ENCODE results near the gene ZNF135. TPM values are rescaled to one million over a fixed set of nuclear protein-coding genes. Genes with fewer than 3 reads are reported as not detected.

The ZNF135 gene
- total RNA-seq, 3 donors from 2014 or later (not counting 1 experiment from before 2014, with no cell fraction given) = 1.6 to 4.3 (median 4.3) TPM

DNA sequence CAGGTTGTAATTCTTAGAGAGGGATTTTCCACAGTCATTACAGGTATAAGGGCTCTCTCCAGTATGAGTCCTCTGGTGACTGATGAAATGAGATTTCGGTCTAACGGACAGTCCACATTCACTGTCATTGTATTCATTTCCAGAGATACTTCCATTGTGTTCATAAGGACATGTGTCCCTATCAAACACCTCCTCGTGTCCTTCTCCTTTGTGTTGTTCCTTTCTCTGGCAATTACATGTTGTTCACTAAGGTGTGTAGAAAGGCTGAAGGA is 49.4 kb downstream of the ZNF135 start:
- Mint-ChIP-seq H3K4me3 (no peak overlapping the region), H3K27ac (no peak overlapping the region), H3K36me3 (peaks cover 43% of the 10 kb centered on the region), H3K9me3 (peaks cover 8 to 18% of the 10 kb centered on the region in 2 donors), H3K4me1 (no peaks in the 10 kb centered on the region), H3K27me3 (ENCODE audit: low read depth in 2 of 2) (no peaks in the 10 kb centered on the region)
- no peaks in the 10 kb centered on the region for H3K27me3 ChIP-seq (ENCODE audit: control insufficient read depth, insufficient read depth, low read length)
- no peak for DNase-seq
- intact Hi-C loops (cut with micrococcal nuclease) = no loop called here
- WGBS (ENCODE audit: insufficient coverage) = 100% methylated on average over 3 of the region's 3 CpGs
- H3K4me1 ChIP-seq (ENCODE audit: control insufficient read depth, insufficient read depth, low read length) = no peaks in the 10 kb centered on the region
- peaks cover 61% of the 10 kb centered on the region for H3K9me3 ChIP-seq (ENCODE audit: control insufficient read depth, insufficient read depth, low read length)
- H3K4me3 ChIP-seq (ENCODE audit: low read length) = no peak overlapping the region
- H3K27ac ChIP-seq (ENCODE audit: low read length) = no peak overlapping the region
- no peak for ATAC-seq
- TF ChIP-seq, protein P1, sequence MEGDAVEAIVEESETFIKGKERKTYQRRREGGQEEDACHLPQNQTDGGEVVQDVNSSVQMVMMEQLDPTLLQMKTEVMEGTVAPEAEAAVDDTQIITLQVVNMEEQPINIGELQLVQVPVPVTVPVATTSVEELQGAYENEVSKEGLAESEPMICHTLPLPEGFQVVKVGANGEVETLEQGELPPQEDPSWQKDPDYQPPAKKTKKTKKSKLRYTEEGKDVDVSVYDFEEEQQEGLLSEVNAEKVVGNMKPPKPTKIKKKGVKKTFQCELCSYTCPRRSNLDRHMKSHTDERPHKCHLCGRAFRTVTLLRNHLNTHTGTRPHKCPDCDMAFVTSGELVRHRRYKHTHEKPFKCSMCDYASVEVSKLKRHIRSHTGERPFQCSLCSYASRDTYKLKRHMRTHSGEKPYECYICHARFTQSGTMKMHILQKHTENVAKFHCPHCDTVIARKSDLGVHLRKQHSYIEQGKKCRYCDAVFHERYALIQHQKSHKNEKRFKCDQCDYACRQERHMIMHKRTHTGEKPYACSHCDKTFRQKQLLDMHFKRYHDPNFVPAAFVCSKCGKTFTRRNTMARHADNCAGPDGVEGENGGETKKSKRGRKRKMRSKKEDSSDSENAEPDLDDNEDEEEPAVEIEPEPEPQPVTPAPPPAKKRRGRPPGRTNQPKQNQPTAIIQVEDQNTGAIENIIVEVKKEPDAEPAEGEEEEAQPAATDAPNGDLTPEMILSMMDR (IDR thresholded peaks at IDR 0.05) = no peak
- no peaks in the 10 kb centered on the region for H3K36me3 ChIP-seq (ENCODE audit: control insufficient read depth, insufficient read depth, low read length)

DNA sequence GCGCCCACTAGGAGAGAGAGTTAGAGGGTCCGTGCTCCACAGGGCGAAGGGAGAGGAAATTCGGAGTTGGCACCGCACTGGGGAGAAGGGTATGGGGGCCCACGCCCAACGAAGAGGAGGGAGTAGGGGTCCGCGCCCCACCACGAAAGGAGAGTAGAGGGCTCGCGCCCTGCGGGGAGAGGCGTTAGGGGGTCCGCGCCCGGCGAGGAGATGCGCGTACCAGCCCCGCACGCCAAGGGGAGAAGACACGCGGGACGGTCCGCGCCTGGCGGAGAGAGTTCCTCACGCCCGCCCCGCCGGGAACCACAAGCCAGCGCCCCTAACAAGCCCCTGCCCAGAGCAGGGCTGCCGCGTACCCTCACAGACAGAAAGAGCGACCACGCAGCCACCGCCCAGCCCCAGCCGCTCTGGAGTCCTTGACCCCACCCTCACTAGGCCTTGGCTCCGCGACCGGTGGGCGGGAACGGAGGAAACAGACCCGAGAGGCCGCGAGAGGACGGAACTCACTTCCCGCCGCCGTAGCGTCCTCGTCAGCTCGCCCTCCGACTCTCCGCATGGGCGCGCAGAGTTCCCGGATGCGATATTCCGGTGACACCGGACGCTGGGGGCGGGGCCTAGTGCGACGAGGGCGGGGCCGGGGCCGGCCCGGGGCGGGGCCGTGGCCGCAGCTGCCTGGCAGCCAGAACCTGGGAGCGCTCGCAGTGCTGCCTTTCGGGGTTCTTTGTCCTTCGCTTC is 58.9 kb downstream of the ZNF135 start:
- 17% methylated on average over 77 of the region's 77 CpGs for WGBS (ENCODE audit: insufficient coverage)
- Histone ChIP-seq H3K9me3 (ENCODE audit: control insufficient read depth, insufficient read depth, low read length) (peaks cover 79% of the 10 kb centered on the region), H3K27me3 (ENCODE audit: control insufficient read depth, insufficient read depth, low read length) (peaks cover 4% of the 10 kb centered on the region), H3K4me3 (ENCODE audit: low read length) (no peak overlapping the region), H3K36me3 (ENCODE audit: control insufficient read depth, insufficient read depth, low read length) (no peaks in the 10 kb centered on the region), H3K4me1 (ENCODE audit: control insufficient read depth, insufficient read depth, low read length) (no peaks in the 10 kb centered on the region), H3K27ac (ENCODE audit: low read length) (no peak overlapping the region)
- Mint-ChIP-seq H3K36me3 (peaks cover 50% of the 10 kb centered on the region), H3K4me3 (peak overlapping the region; percentile 9), H3K4me1 (peaks cover 0 to 10% of the 10 kb centered on the region in 2 donors), H3K27me3 (ENCODE audit: low read depth in 2 of 2) (peaks cover 0 to 9% of the 10 kb centered on the region in 2 donors), H3K27ac (no peak overlapping the region), H3K9me3 (peaks cover 13 to 30% of the 10 kb centered on the region in 2 donors)
- TF ChIP-seq, protein P1 (IDR thresholded peaks at IDR 0.05) = no peak
- intact Hi-C loops (cut with micrococcal nuclease) = no loop called here
- ATAC-seq (no peak), DNase-seq (no peak)

DNA sequence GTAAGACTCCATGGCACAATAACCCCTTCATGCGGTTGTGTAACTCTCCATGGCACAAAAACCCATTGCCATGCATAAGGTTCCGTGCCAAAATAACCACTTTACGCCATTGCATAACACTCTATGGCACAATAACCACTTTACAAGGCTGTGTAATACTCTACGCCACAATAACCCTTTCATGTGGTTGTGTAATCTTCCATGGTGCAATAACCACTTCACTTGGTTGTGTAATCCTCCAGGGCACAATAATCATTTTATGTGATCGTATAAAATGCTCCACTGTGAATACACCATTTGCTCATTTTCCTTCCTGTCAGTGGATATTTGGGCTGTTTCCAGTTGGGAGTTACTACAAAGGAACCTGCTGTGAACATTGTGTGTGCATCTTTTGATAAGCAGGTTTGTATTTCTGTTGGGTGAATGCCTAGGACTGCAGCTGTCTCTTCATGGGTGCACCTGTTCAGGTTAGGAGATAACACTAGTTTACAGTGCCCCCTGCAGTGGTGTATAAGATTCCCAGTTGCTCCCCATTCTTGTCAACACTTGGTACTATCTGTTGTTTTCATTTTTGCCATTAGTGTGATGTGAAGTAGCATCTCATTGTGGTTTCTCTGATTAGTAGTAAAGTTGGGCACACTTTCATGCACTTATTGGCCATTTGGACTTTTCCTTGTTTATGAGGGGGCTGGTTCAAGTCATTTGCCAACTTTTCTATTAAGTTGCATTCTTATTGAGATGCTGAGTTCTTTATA is 60.1 kb downstream of the ZNF135 start:
- H3K4me3 Mint-ChIP-seq = no peak overlapping the region
- no peak overlapping the region for H3K27ac Mint-ChIP-seq
- Histone ChIP-seq H3K27ac (ENCODE audit: low read length) (no peak overlapping the region), H3K27me3 (ENCODE audit: control insufficient read depth, insufficient read depth, low read length) (peaks cover 4% of the 10 kb centered on the region), H3K36me3 (ENCODE audit: control insufficient read depth, insufficient read depth, low read length) (no peaks in the 10 kb centered on the region), H3K4me3 (ENCODE audit: low read length) (no peak overlapping the region), H3K4me1 (ENCODE audit: control insufficient read depth, insufficient read depth, low read length) (no peaks in the 10 kb centered on the region), H3K9me3 (ENCODE audit: control insufficient read depth, insufficient read depth, low read length) (peaks cover 82% of the 10 kb centered on the region)
- peaks cover 57% of the 10 kb centered on the region for H3K36me3 Mint-ChIP-seq
- no peak for ATAC-seq
- 90% methylated on average over 5 of the region's 5 CpGs for WGBS (ENCODE audit: insufficient coverage)
- intact Hi-C loops (cut with micrococcal nuclease) = no loop called here
- peaks cover 15 to 35% of the 10 kb centered on the region in 2 donors for H3K9me3 Mint-ChIP-seq
- H3K27me3 Mint-ChIP-seq (ENCODE audit: low read depth in 2 of 2) = peaks cover 0 to 9% of the 10 kb centered on the region in 2 donors
- DNase-seq = no peak
- peaks cover 0 to 10% of the 10 kb centered on the region in 2 donors for H3K4me1 Mint-ChIP-seq
- TF ChIP-seq, protein P1 (IDR thresholded peaks at IDR 0.05) = no peak

Other genes starting within 250 kb of the ZNF135 start
- gene ZNF552, start 244.4 kb upstream of the ZNF135 start, total RNA-seq = 10 to 100 TPM; 13.0 to 14.5 (median 14.3) TPM
- gene ZNF587B, start 229.0 kb upstream of the ZNF135 start, total RNA-seq = 10 to 100 TPM; 23.4 to 25.7 (median 23.9) TPM
- 10 to 100 TPM; 54.9 to 58.9 (median 55.1) TPM for gene ZNF587, start 209.4 kb upstream of the ZNF135 start, total RNA-seq
- gene ZNF814, start 170.2 kb upstream of the ZNF135 start, total RNA-seq = 10 to 100 TPM; 25.2 to 51.2 (median 38.3) TPM
- 10 to 100 TPM; 32.1 to 46.7 (median 36.4) TPM for gene ZNF417, start 142.7 kb upstream of the ZNF135 start, total RNA-seq
- gene ZNF418, start 123.9 kb upstream of the ZNF135 start, total RNA-seq = 10 to 100 TPM in 1 of 3 donors, 1 to 10 TPM in 2; 4.3 to 13.3 (median 6.2) TPM
- 10 to 100 TPM; 17.7 to 31.2 (median 27.2) TPM for gene ZNF256, start 111.6 kb upstream of the ZNF135 start, total RNA-seq
- under 1 TPM; 0.55 to 0.99 (median 0.70) TPM for gene C19orf18, start 84.7 kb upstream of the ZNF135 start, total RNA-seq
- gene ZNF606, start 56.5 kb upstream of the ZNF135 start, total RNA-seq = 10 to 100 TPM in 2 of 3 donors, 1 to 10 TPM in 1; 8.9 to 13.5 (median 12.5) TPM
- gene ZSCAN1, start 25.3 kb upstream of the ZNF135 start, total RNA-seq = not detected
- 10 to 100 TPM; 29.9 to 42.7 (median 35.9) TPM for gene ZSCAN18, start 38.9 kb downstream of the ZNF135 start, total RNA-seq
- 10 to 100 TPM; 13.0 to 14.9 (median 14.4) TPM for gene ZNF329, start 91.5 kb downstream of the ZNF135 start, total RNA-seq
- gene ZNF274, start 123.8 kb downstream of the ZNF135 start, total RNA-seq = 10 to 100 TPM; 25.5 to 33.0 (median 30.1) TPM
- gene ZNF544, start 169.6 kb downstream of the ZNF135 start, total RNA-seq = 10 to 100 TPM; 21.9 to 31.5 (median 21.9) TPM
- 1 to 10 TPM; 6.4 to 8.7 (median 7.7) TPM for gene ZNF8, start 219.7 kb downstream of the ZNF135 start, total RNA-seq
- gene ERVK3-1, start 246.1 kb downstream of the ZNF135 start, total RNA-seq = 100 to 1,000 TPM in 2 of 3 donors, 10 to 100 TPM in 1; 96.1 to 142 (median 119) TPM

All from natural killer cell (primary cell).